Keratinocyte (primary cell): ENCODE data around the gene SRSF9.

Experiments used
- CTCF ChIP-seq, 3 experiments: IDR thresholded peaks in 1 of 3; conservative IDR thresholded peaks in 1 of 3; optimal IDR thresholded peaks in 1 of 3; 2 replicates in 2 of 3; 3 replicates in 1 of 3; pipeline versions ENCODE3 to v1.5.1; 2011; ENCODE audit warnings: low read length in 3 of 3, mild to moderate bottlenecking in 3 of 3, moderate library complexity in 2 of 3, control low read depth in 1 of 3, inconsistent platforms in 1 of 3; ENCODE audit not compliant: insufficient read depth in 2 of 3; ENCODE audit errors: extremely low read depth in 1 of 3
- EZH2 ChIP-seq: IDR thresholded peaks from one replicate; pipeline ENCODE4 v1.6.1; 2012; ENCODE audit warnings: inconsistent platforms, mild to moderate bottlenecking, low read length, moderate library complexity

GRCh38 chr12:120500581-120500980 is 31.0 kb upstream of the SRSF9 start:
- TF ChIP-seq CTCF (optimal IDR thresholded peaks at IDR 0.05 in 1 of 3, IDR thresholded peaks at IDR 0.05 in 1 of 3, conservative IDR thresholded peaks at IDR 0.05 in 1 of 3; ENCODE audit: extremely low read depth in 1 of 3, insufficient read depth in 2 of 3, low read length in 3 of 3) = no peak
- TF ChIP-seq EZH2 = no peak
